Vagina (tissue), 2 donors: ENCODE results near the gene CTDSP2. TPM values are rescaled to one million over a fixed set of nuclear protein-coding genes. Genes with fewer than 3 reads are reported as not detected.
"Not testable (repeated sequence)": the region's sequence is repeated elsewhere in the genome, so short reads cannot be mapped to it uniquely, and the experiment has no call there.

Experiments
- DNase-seq, 2 donors: peaks; one replicate each; pipeline ENCODE4 v3.0.0-alpha.2; 2017; ENCODE audit errors: extremely low spot score in 2 of 2
- H3K27ac ChIP-seq: fragments of 200-600 bp; sonication (generic); one replicate; pipeline ENCODE4 v1.5.1; 2019
- H3K27me3 ChIP-seq: fragments of 200-600 bp; sonication (generic); one replicate; pipeline ENCODE4 v1.5.1; 2019
- H3K36me3 ChIP-seq, 2 donors: fragments of 200-600 bp; sonication (generic); one replicate each; pipeline ENCODE4 v1.5.1; 2017 to 2019
- H3K4me1 ChIP-seq: fragments of 200-600 bp; sonication (generic); one replicate; pipeline ENCODE4 v1.5.1; 2019
- H3K4me3 ChIP-seq, 2 donors: fragments of 200-600 bp; sonication (generic); 1 replicate in 1 of 2; 2 replicates in 1 of 2; pipeline ENCODE4 v1.5.1; 2016 to 2019
- H3K9me3 ChIP-seq: fragments of 200-600 bp; sonication (generic); one replicate; pipeline ENCODE4 v1.5.1; 2019
- CTCF ChIP-seq, 3 experiments: fragments of 450-650 bp in 2 of 3; fragments of 200-600 bp in 1 of 3; sonication (generic) in 1 of 3; IDR thresholded peaks; one replicate each; pipeline ENCODE4 v1.5.1; 2017 to 2019; ENCODE audit warnings: antibody characterized with exemption in 3 of 3, mild to moderate bottlenecking in 2 of 3, moderate library complexity in 2 of 3
- POLR2A ChIP-seq, 2 donors: fragments of 450-650 bp; IDR thresholded peaks; one replicate each; pipeline ENCODE4 v1.6.1; 2017; ENCODE audit warnings: antibody characterized with exemption in 2 of 2, mild to moderate bottlenecking in 2 of 2, moderate library complexity in 2 of 2
- POLR2AphosphoS5 ChIP-seq, 2 donors: sonication (generic); formaldehyde crosslinking; IDR thresholded peaks; one replicate each; pipeline ENCODE4 v1.9.0; 2017; ENCODE audit warnings: antibody characterized with exemption in 2 of 2, mild to moderate bottlenecking in 2 of 2, low read depth in 1 of 2; ENCODE audit not compliant: insufficient read depth in 1 of 2
- intact Hi-C: fragments of 100-400 bp; cut with DNase I; formaldehyde crosslinking; loops from one replicate; pipeline ENCODE4 v1.15.1; 2023
- total RNA-seq: library from RNA; depleted of rRNA; stranded (reverse); fragments of >200 nt; gene quantifications from one replicate; pipeline ENCODE4 v1.2.3, GENCODE V29; 2016

The CTDSP2 gene
- total RNA-seq, 1 donor from 2014 or later = 108 TPM

- no peak for DNase-seq
- Histone ChIP-seq H3K36me3 (no peaks in the 10 kb centered on the region), H3K27me3 (no peaks in the 10 kb centered on the region), H3K4me3 (peak overlapping the region; percentile 52 to 54), H3K27ac (peak overlapping the region; percentile 91), H3K4me1 (peaks cover 41% of the 10 kb centered on the region), H3K9me3 (no peaks in the 10 kb centered on the region)
- intact Hi-C loops = loop anchor here (2.0 kb wide), 1 partner anchor 24 kb away; no protein-coding TSS in a partner anchor
- TF ChIP-seq POLR2AphosphoS5 (IDR thresholded peaks at IDR 0.05; ENCODE audit: insufficient read depth in 1 of 2, low read depth in 1 of 2) (peak; percentile 36 to 87), CTCF (IDR thresholded peaks at IDR 0.05) (no peak), POLR2A (IDR thresholded peaks at IDR 0.05) (peak in 1 of 2 donors; percentile 64)
These were observed 18.7 kb upstream of the CTDSP2 start for GRCh38 chr12:57865084-57865751.

GRCh38 chr12:57864442-57865083 lies 18.0 kb upstream of the CTDSP2 start:
- no peaks in the 10 kb centered on the region for H3K27me3 ChIP-seq
- H3K4me3 ChIP-seq = peak overlapping the region; percentile 52 to 54
- no peak for DNase-seq
- peak overlapping the region; percentile 91 for H3K27ac ChIP-seq
- H3K4me1 ChIP-seq = peaks cover 37% of the 10 kb centered on the region
- H3K9me3 ChIP-seq = no peaks in the 10 kb centered on the region
- intact Hi-C loops = loop anchor here (2.0 kb wide), 1 partner anchor 24 kb away; no protein-coding TSS in a partner anchor
- TF ChIP-seq POLR2A (IDR thresholded peaks at IDR 0.05) = no peak
- no peaks in the 10 kb centered on the region for H3K36me3 ChIP-seq

DNA sequence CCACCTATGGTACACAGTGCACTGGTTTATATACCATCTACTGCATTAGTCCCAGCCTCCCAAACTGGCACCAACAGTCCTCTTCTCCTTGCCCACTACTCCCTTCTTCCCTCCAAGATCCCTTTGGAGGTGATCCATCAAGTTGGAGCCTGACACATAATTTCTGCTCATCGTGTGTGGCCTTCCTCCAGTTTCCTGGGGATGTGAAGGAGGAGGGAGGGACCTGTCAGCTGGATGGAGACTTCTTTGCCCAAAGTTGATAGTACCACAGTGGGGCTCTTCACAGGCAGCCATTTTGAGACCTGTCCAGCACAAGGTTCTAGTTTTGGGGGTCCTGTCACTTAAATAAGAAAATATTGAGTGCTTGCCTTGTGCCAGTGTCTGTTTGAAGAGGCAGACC lies 17.1 kb upstream of the CTDSP2 start:
- H3K36me3 ChIP-seq = no peaks in the 10 kb centered on the region
- DNase-seq = no peak
- peaks cover 28% of the 10 kb centered on the region for H3K4me1 ChIP-seq
- peak overlapping the region; percentile 91 for H3K27ac ChIP-seq
- H3K27me3 ChIP-seq = no peaks in the 10 kb centered on the region
- no peak for TF ChIP-seq CTCF (IDR thresholded peaks at IDR 0.05)
- no peak for TF ChIP-seq POLR2A (IDR thresholded peaks at IDR 0.05)
- TF ChIP-seq POLR2AphosphoS5 (IDR thresholded peaks at IDR 0.05; ENCODE audit: insufficient read depth in 1 of 2, low read depth in 1 of 2) = no peak
- no peak overlapping the region for H3K4me3 ChIP-seq
- intact Hi-C loops = loop anchor here (2.0 kb wide), 1 partner anchor 25 kb away; no protein-coding TSS in a partner anchor
- no peaks in the 10 kb centered on the region for H3K9me3 ChIP-seq

DNA sequence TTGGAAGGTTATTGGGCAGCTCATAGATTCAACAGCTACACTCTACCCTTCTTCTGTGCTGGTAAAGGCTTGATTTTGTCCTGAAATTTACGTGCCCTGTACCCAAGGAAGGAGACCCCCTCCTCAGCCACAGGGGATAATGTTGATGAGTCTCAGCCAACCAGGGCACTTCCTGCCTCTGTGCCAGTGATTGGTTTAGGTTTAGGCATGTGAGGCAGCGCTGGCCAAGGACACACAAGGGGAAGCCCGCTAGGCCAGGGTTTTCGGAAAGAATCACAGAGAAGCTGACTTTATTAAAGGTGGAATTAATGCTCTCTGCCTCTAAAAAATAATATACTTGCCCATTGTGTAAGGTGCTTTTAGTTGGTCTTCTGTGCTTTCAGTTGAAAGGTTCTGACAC lies 15.4 kb upstream of the CTDSP2 start:
- intact Hi-C loops = no loop called here
- TF ChIP-seq CTCF (IDR thresholded peaks at IDR 0.05) (no peak), POLR2A (IDR thresholded peaks at IDR 0.05) (no peak), POLR2AphosphoS5 (IDR thresholded peaks at IDR 0.05; ENCODE audit: insufficient read depth in 1 of 2, low read depth in 1 of 2) (no peak)
- DNase-seq = no peak
- no peak overlapping the region for H3K27ac ChIP-seq
- H3K4me1 ChIP-seq = peaks cover 15% of the 10 kb centered on the region
- no peak overlapping the region for H3K4me3 ChIP-seq
- H3K36me3 ChIP-seq = no peaks in the 10 kb centered on the region
- H3K27me3 ChIP-seq = no peaks in the 10 kb centered on the region
- H3K9me3 ChIP-seq = no peaks in the 10 kb centered on the region

GRCh38 chr12:57860883-57861282 lies 14.4 kb upstream of the CTDSP2 start:
- H3K9me3 ChIP-seq, H3K27me3 ChIP-seq, DNase-seq, intact Hi-C loops, H3K27ac ChIP-seq, H3K36me3 ChIP-seq, H3K4me3 ChIP-seq: not testable (repeated sequence)
- H3K4me1 ChIP-seq = peaks cover 15% of the 10 kb centered on the region

GRCh38 chr12:57859121-57859520 lies 12.6 kb upstream of the CTDSP2 start:
- Histone ChIP-seq H3K27ac (no peak overlapping the region), H3K27me3 (no peaks in the 10 kb centered on the region), H3K4me3 (no peak overlapping the region), H3K4me1 (peaks cover 7% of the 10 kb centered on the region), H3K9me3 (no peaks in the 10 kb centered on the region), H3K36me3 (no peaks in the 10 kb centered on the region)
- no peak for DNase-seq
- intact Hi-C loops = no loop called here
- TF ChIP-seq POLR2AphosphoS5 (IDR thresholded peaks at IDR 0.05; ENCODE audit: insufficient read depth in 1 of 2, low read depth in 1 of 2) = no peak
- TF ChIP-seq POLR2A (IDR thresholded peaks at IDR 0.05) = no peak
- no peak for TF ChIP-seq CTCF (IDR thresholded peaks at IDR 0.05)

GRCh38 chr12:57858123-57858522 lies 11.6 kb upstream of the CTDSP2 start:
- H3K27ac ChIP-seq, H3K9me3 ChIP-seq, H3K4me1 ChIP-seq, DNase-seq, intact Hi-C loops, H3K4me3 ChIP-seq, H3K27me3 ChIP-seq, H3K36me3 ChIP-seq: not testable (repeated sequence)
